GM18511 (cell line): Measurements from ENCODE around the gene KRTAP5-9.
"Not testable (repeated sequence)": the region's sequence is repeated elsewhere in the genome, so short reads cannot be mapped to it uniquely, and the experiment has no call there.

Experiments
- ATAC-seq: cut with Tn5 transposase; IDR thresholded peaks from one replicate; pipeline ENCODE4 v1.9.1; 2021; ENCODE audit warnings: mild to moderate bottlenecking, moderate library complexity; ENCODE audit not compliant: unreplicated experiment

Gene KRTAP5-9

DNA sequence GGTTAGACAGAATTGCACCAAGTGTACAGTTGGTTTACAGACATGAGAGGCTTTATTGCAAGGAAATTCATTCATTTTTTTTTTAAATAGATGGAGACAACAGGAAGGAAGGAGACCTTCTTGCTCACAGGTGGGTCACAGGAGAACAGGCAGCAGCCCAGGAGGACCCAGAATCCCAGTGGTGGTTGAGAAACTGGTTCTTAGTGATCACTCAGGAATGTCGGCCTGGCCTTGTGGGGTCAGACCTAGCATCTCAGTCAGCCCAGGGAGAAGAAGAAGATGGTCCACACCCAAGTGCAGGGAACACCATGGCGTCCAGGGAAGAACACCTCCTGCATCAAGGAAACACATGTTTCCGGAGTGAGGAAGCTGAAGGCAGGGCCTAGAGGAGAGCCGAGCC lies 33.6 kb downstream of the KRTAP5-9 start:
- ATAC-seq = no peak

DNA sequence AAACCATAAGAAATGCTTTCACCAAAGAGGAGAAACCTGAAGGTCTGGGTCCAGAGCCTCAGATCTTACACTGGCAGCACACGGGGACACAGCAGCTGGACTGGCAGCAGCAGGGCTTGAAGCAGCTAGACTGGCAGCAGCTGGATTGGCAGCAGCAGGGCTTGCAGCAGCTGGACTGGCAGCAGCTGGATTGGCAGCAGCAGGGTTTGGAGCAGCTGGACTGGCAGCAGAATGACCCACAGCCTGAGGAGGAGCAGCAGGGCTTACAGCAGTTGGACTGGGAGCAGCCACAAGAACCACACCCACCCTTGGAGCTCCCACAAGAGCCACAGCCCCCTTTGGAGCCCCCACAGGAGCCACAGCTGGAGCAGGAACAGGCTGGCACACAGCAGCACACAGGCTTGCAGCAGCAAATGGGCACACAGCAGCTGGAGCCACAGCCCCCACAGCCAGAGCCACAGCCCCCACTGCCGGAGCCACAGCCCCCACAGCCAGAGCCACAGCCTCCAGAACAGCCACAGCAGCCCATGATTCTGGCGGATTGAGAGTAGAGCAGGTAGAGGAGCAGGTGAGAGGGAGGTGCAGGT lies 34.2 kb downstream of the KRTAP5-9 start, which contains the start of gene KRTAP5-11:
KRTAP5-11 (minus strand) TSS at position 567 of the 587 bp plus-strand sequence; CDS start at position 529, 38 bp downstream.
- no peak for ATAC-seq

DNA sequence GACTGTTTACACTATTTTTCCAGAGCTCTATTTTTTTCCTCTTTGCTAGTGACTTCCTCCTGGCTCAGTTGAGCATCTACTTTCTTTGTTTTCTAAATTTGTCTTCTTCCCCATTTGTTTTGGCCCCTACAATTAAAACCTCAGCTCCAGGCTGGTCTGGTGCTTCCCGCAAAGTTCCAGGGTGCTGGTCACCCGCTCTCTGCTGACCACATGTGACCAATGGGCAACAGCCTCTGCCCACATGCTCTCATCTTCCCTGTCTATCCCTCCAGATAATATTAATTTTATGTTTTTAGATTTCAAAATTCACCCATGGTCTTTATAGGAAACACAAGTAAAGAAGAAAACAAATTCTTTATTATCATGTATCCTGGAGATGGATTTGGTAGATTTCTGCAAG lies 34.7 kb downstream of the KRTAP5-9 start:
- not testable (repeated sequence) for ATAC-seq

DNA sequence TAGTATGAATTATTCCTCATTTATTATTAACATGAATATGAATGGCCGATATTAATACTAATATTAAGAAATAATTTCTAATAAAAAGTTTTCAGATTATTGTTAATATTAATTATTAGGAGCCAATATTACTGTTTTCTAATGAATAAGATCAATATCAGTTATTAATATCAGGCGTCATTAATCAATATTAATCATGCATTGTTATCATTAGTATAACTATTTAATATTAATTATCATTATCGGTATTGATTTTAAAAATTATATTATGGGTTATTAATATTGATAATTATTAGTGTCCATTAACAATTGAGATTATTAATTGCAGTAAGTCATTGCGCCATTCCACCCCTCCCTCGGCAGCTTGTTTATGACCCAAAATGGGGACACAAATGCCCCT lies 37.5 kb downstream of the KRTAP5-9 start:
- not testable (repeated sequence) for ATAC-seq

DNA sequence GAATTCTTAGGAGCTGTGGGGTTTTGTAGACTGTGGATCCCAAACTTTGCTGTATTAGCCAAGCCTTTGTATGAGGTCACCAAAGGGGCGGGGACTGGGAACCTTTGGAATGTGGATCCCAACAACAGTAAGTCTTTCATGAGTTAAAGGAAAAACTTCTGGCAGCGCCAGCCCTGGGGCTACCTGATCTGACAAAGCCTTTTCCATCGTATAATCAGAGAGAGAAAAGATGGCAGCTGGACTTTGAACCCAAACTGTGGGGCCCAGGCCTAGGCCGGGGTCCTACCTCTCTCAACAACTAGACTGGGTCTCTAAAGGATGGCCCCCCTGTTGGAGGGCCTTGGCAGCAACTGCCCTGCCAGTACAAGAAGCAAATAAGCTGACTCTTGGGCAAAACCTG lies 40.1 kb downstream of the KRTAP5-9 start:
- ATAC-seq = not testable (repeated sequence)

DNA sequence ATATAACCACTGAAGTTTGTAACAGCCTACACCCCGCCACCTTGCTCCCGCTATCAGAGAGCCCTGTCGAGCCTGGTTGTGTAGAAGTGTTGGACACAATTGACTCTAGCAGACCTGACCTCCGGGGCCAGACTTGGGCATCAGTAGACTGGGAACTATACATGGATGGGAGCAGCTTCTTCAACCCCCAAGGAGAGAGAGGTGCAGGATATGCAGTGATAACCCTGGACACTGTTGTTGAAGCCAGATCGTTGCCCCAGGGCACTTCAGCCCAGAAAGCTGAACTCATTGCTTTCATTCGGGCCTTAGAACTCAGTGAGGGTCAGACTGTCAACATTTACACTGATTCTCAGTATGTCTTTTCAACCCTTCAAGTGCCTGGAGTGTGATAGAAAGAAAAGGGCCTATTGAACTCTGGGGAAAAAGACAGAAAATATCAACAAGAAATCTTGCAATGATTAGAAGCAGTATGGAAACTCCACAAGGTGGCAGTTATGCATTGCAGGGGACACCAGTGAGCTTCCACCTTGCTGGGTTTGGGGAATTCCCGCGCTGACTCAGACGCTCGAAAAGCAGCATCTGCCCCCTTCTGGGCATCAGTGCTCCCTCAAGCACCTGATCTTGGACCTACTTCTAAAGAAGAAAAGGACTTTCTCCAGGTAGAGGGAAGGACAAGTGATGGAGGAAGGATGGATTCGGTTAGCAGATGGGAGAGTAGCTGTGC lies 40.8 kb downstream of the KRTAP5-9 start:
- not testable (repeated sequence) for ATAC-seq

DNA sequence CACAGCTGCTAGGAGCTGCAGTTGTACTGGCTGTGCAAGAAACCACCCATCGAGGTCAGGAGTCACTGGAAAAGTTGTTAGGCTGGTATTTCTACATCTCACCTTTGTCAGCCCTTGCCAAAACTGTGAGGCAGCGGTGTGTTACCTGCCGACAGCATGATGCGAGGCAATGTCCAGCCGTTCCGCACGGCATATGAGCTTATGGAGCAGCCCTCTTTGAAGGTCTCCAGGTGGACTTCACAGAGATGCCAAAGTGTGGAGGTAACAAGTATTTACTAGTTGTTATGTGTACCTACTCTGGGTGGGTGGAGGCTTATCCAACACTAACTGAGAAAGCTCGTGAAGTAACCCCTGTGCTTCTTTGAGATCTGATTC lies 41.3 kb downstream of the KRTAP5-9 start:
- not testable (repeated sequence) for ATAC-seq
